HG03521 (cell line): Measurements from ENCODE around the gene ISCU.
"Not testable (repeated sequence)": the region's sequence is repeated elsewhere in the genome, so short reads cannot be mapped to it uniquely, and the experiment has no call there.

Source experiments
- ATAC-seq: cut with Tn5 transposase; IDR thresholded peaks from one replicate; pipeline ENCODE4 v1.9.1; 2021; ENCODE audit warnings: mild to moderate bottlenecking, moderate library complexity; ENCODE audit not compliant: unreplicated experiment

The ISCU gene

GRCh38 chr12:108616941-108617858 lies 54.8 kb downstream of the ISCU start:
- peak; percentile 78 for ATAC-seq

- ATAC-seq: peak; percentile 47
These were observed 55.9 kb downstream of the ISCU start for GRCh38 chr12:108618079-108618952.

DNA sequence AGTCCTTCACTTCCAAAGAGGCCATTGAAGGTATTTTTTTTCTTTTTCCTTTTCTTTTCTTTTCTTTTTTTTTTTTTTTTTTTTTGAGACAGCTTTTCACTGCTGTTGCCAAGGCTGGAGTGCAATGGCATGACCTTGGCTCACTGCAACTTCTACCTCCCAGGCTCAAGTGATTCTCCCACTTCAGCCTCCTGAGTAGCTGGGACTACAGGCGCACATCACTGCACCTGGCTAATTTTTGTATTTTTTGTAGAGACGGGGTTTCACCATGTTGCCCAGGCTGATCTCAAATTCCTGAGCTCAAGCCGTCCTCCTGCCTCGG lies 56.5 kb downstream of the ISCU start:
- not testable (repeated sequence) for ATAC-seq
